Embryonic facial prominence (tissue), 1 donor: ENCODE results near the gene GAS5.
"Not testable (repeated sequence)": the region's sequence is repeated elsewhere in the genome, so short reads cannot be mapped to it uniquely, and the experiment has no call there.

Source experiments
- DNase-seq: peaks from one replicate; pipeline ENCODE4 v3.0.0-alpha.2; 2016; ENCODE audit errors: extremely low spot score

GAS5 gene

GRCh38 chr1:173869021-173869359 is 1.2 kb upstream of the GAS5 start:
- no peak for DNase-seq

GRCh38 chr1:173868266-173869020 is 654 bp upstream of the GAS5 start, which contains the start of gene ZBTB37:
Gene ZBTB37, plus strand, starts transcription at chr1:173868380. Its CDS starts 1,846 bp downstream, at chr1:173870226.
- peak; percentile 72 for DNase-seq

- DNase-seq = no peak
Observed at GRCh38 chr1:173867141-173867752, 542 bp downstream of the GAS5 start.

GRCh38 chr1:173866413-173867115 is 1.2 kb downstream of the GAS5 start:
- DNase-seq = no peak

GRCh38 chr1:173865468-173866164 is 2.2 kb downstream of the GAS5 start:
- DNase-seq = no peak

GRCh38 chr1:173864179-173864867 is 3.5 kb downstream of the GAS5 start:
- DNase-seq = no peak

GRCh38 chr1:173863224-173864161 is 4.3 kb downstream of the GAS5 start:
- no peak for DNase-seq

- no peak for DNase-seq
Observed at GRCh38 chr1:173862769-173863223, 5.0 kb downstream of the GAS5 start.

- not testable (repeated sequence) for DNase-seq
Observed at GRCh38 chr1:173862146-173862768, 5.5 kb downstream of the GAS5 start.

- DNase-seq = no peak
Observed at GRCh38 chr1:173861731-173862145, 6.1 kb downstream of the GAS5 start.

- no peak for DNase-seq
Observed at GRCh38 chr1:173860065-173860464, 7.7 kb downstream of the GAS5 start.

- DNase-seq = not testable (repeated sequence)
Observed at GRCh38 chr1:173859547-173859946, 8.2 kb downstream of the GAS5 start.

- DNase-seq = no peak
Observed at GRCh38 chr1:173857363-173857917, 10.3 kb downstream of the GAS5 start.

GRCh38 chr1:173856903-173857302 is 10.9 kb downstream of the GAS5 start:
- DNase-seq = no peak

- no peak for DNase-seq
Observed at GRCh38 chr1:173856014-173856413, 11.8 kb downstream of the GAS5 start.

- no peak for DNase-seq
Observed at GRCh38 chr1:173853074-173853473, 14.7 kb downstream of the GAS5 start.

- no peak for DNase-seq
Observed at GRCh38 chr1:173852105-173852504, 15.7 kb downstream of the GAS5 start.

GRCh38 chr1:173832748-173833147 is 35.0 kb downstream of the GAS5 start:
- DNase-seq = no peak

- no peak for DNase-seq
Observed at GRCh38 chr1:173827611-173828010, 40.2 kb downstream of the GAS5 start.
